Measurements from ENCODE around the gene ZNF225.
"Not testable (repeated sequence)": the region's sequence is repeated elsewhere in the genome, so short reads cannot be mapped to it uniquely, and the experiment has no call there.

The ZNF225 gene

DNA sequence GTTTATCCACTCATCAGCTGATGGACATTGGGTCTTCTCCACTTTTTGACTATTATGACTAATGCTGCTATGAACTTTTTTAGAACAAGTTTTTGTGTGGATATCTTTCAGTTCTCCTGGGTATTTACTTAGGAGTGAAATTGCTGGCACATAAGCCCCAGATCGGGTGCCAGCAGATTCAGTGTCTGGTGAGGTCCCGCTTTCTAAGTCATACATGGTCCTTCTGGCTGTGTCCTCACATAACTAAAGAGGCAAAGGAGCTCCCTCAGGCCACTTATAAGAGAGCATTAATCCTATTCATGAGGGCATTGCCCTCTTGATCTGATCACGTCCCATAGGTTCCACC is 51.1 kb downstream of the ZNF225 start:
- H3K4me1 ChIP-seq (ENCODE audit: control insufficient read depth, insufficient read depth, low read length), result peaks cover 12% of the 10 kb centered on the region
- H3K4me3 ChIP-seq (ENCODE audit: low read length), result peak overlapping the region; percentile 93
- H3K27me3 ChIP-seq (replicated peaks; ENCODE audit: control insufficient read depth, insufficient read depth, low read length), result no peaks in the 10 kb centered on the region
- peak overlapping the region; percentile 90 for H3K9ac ChIP-seq (ENCODE audit: low read length)
- DNase-seq (ENCODE audit: low read depth), result peak; percentile 0
- peaks cover 8% of the 10 kb centered on the region for H3K9me3 ChIP-seq (ENCODE audit: control insufficient read depth, low read length)
- peaks cover 26% of the 10 kb centered on the region for H3K36me3 ChIP-seq (ENCODE audit: control insufficient read depth, insufficient read depth, low read length, severe bottlenecking)

- peak within 1 kb of the TSS; percentile 90 for H3K9ac ChIP-seq (ENCODE audit: low read length)
Measured at GRCh38 chr19:44164673-44165512, 51.7 kb downstream of the ZNF225 start, which contains the start of gene ZNF226. Gene ZNF226, plus strand, starts transcription at chr19:44165100. Its CDS starts 4,981 bp downstream, at chr19:44170081.

DNA sequence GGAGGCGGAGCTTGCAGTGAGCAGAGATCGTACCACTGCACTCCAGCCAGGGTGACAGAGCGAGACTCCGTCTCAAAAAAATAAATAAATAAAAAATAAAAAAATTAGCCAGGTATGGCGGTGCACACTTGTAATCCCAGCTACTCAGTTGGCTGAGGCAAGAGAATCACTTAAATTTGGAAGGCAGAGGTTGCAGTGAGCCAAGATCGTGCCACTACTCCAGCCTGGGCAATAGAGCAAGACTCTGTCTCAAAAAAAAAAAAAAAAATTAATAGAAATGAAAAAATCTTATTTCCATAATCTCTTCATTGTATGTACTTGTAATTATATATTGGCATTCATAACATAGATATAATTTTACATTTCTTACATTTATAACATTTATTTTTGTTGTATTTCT is 57.5 kb downstream of the ZNF225 start:
- Histone ChIP-seq H3K9me3 (ENCODE audit: control insufficient read depth, low read length) (peaks cover 45% of the 10 kb centered on the region), H3K36me3 (ENCODE audit: control insufficient read depth, insufficient read depth, low read length, severe bottlenecking) (peaks cover 89% of the 10 kb centered on the region)
- DNase-seq (ENCODE audit: low read depth); H3K27me3 ChIP-seq (replicated peaks; ENCODE audit: control insufficient read depth, insufficient read depth, low read length); H3K9ac ChIP-seq (ENCODE audit: low read length); H3K4me1 ChIP-seq (ENCODE audit: control insufficient read depth, insufficient read depth, low read length); H3K4me3 ChIP-seq (ENCODE audit: low read length): not testable (repeated sequence)

More at GRCh38 chr19:44164673-44165512, 51.7 kb downstream of the ZNF225 start, which contains the start of gene ZNF226:
- peak; percentile 98 for DNase-seq (ENCODE audit: low read depth)
- Histone ChIP-seq H3K36me3 (ENCODE audit: control insufficient read depth, insufficient read depth, low read length, severe bottlenecking) (peaks cover 32% of the 10 kb centered on the region), H3K4me3 (ENCODE audit: low read length) (peak within 1 kb of the TSS; percentile 93), H3K4me1 (ENCODE audit: control insufficient read depth, insufficient read depth, low read length) (peaks cover 12% of the 10 kb centered on the region), H3K27me3 (replicated peaks; ENCODE audit: control insufficient read depth, insufficient read depth, low read length) (no peaks in the 10 kb centered on the region), H3K9me3 (ENCODE audit: control insufficient read depth, low read length) (peaks cover 8% of the 10 kb centered on the region)

- Histone ChIP-seq H3K27me3 (replicated peaks; ENCODE audit: control insufficient read depth, insufficient read depth, low read length) (no peaks in the 10 kb centered on the region), H3K4me3 (ENCODE audit: low read length) (peak overlapping the region; percentile 50), H3K9me3 (ENCODE audit: control insufficient read depth, low read length) (peaks cover 66% of the 10 kb centered on the region), H3K36me3 (ENCODE audit: control insufficient read depth, insufficient read depth, low read length, severe bottlenecking) (peaks cover 62% of the 10 kb centered on the region), H3K9ac (ENCODE audit: low read length) (no peak overlapping the region), H3K4me1 (ENCODE audit: control insufficient read depth, insufficient read depth, low read length) (no peaks in the 10 kb centered on the region)
- no peak for DNase-seq (ENCODE audit: low read depth)
Measured at GRCh38 chr19:44176590-44176989, 63.4 kb downstream of the ZNF225 start.

DNA sequence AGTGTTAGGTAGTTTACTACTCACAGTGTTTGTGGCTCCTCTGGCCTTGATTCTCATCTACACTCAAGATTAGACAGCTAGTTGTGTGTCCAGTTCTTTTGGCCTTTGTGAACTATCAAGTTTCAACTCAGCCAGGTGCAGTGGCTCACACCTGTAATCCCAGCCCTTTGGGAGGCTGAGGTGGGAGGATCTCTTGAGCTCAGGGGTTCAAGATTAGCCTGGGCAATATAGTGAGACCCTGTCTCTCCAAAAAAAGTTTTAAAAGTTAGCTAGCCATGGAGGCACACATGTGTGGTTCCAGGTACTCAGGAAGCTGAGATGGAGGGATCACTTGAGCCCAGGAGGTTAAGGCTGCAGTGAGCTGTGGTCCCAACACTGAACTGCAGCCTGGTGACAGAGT is 67.8 kb downstream of the ZNF225 start:
- Histone ChIP-seq H3K4me1 (ENCODE audit: control insufficient read depth, insufficient read depth, low read length) (no peaks in the 10 kb centered on the region), H3K9me3 (ENCODE audit: control insufficient read depth, low read length) (peaks cover 24% of the 10 kb centered on the region), H3K36me3 (ENCODE audit: control insufficient read depth, insufficient read depth, low read length, severe bottlenecking) (peaks cover 18% of the 10 kb centered on the region), H3K9ac (ENCODE audit: low read length) (no peak overlapping the region), H3K4me3 (ENCODE audit: low read length) (no peak overlapping the region), H3K27me3 (replicated peaks; ENCODE audit: control insufficient read depth, insufficient read depth, low read length) (no peaks in the 10 kb centered on the region)
- no peak for DNase-seq (ENCODE audit: low read depth)

DNA sequence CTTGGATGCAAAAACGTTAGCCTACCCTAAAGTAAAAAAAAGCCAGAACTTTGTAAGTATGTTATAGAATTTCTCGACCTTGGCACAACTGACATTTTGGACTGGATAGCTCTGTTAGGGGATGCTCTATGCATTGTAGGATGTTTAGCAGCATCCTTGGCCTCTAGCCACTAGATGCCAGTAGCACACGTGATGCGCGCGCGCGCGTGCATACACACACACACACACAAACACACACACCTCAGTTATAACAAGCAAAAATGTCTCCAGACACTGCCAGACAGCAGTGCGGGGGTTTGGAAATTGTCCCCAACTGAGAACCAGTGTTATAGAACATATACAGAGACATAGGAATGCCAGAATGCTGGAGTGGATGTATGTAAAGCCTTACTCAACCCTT is 68.9 kb downstream of the ZNF225 start:
- Histone ChIP-seq H3K27me3 (replicated peaks; ENCODE audit: control insufficient read depth, insufficient read depth, low read length) (no peaks in the 10 kb centered on the region), H3K36me3 (ENCODE audit: control insufficient read depth, insufficient read depth, low read length, severe bottlenecking) (peaks cover 6% of the 10 kb centered on the region), H3K9me3 (ENCODE audit: control insufficient read depth, low read length) (peaks cover 13% of the 10 kb centered on the region), H3K9ac (ENCODE audit: low read length) (no peak overlapping the region), H3K4me3 (ENCODE audit: low read length) (no peak overlapping the region), H3K4me1 (ENCODE audit: control insufficient read depth, insufficient read depth, low read length) (no peaks in the 10 kb centered on the region)
- DNase-seq (ENCODE audit: low read depth), result no peak
